ENCODE results near the gene POU2F3.
A peak's percentile ranks its signal among the peaks of the same experiment; 100 is the strongest.

Gene POU2F3

DNA sequence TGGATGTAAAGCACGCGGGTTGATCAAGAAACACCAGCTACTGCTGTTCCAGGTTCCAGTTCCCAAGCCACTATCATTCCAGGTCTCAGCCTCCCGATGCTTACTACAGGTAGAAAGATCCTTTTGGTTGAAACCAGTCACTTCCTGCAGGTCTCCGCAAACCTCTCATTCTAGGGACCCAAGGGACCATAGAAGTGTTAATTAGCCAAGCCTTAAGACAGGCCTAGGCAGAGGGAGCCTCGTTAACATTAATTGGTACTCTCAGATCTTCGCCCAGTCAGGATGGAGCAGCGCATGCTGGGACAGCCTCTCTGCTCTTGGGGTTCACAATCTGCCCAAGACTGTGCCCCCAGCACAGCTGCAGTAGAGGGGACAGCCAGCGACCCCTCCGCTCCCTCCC, 40.3 kb upstream of the POU2F3 start:
- Histone ChIP-seq H3K9ac (ENCODE audit: low read depth, low read length) (no peak overlapping the region), H3K4me1 (ENCODE audit: control insufficient read depth, insufficient read depth, low read length) (peaks cover 14% of the 10 kb centered on the region), H3K4me3 (ENCODE audit: low read depth, low read length) (no peak overlapping the region), H3K9me3 (ENCODE audit: control insufficient read depth, insufficient read depth, low read length) (no peaks in the 10 kb centered on the region), H3K36me3 (ENCODE audit: control insufficient read depth, insufficient read depth, low read length) (no peaks in the 10 kb centered on the region), H3K27me3 (ENCODE audit: control insufficient read depth, insufficient read depth, low read length) (peaks cover 84% of the 10 kb centered on the region)

DNA sequence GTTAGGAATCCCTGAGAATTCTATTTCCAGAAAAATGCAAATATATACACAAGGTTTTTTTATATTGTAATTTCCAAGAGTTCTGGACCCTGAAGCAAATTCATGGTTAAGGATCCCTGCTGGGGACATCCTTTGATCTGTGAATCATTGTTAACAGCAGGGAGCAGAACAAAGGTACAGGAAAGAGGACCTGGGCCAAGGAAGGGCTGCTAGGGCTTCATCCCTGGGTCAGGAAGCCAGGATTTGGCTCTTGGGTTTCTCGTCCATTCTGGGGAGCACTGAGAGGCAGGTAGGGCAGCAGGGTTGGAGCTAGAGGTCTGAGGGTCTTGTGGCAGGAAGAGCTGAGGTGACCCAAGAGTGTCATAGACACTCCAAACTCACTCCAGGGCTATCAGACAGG, 39.3 kb upstream of the POU2F3 start:
- peaks cover 86% of the 10 kb centered on the region for H3K27me3 ChIP-seq (ENCODE audit: control insufficient read depth, insufficient read depth, low read length)

DNA sequence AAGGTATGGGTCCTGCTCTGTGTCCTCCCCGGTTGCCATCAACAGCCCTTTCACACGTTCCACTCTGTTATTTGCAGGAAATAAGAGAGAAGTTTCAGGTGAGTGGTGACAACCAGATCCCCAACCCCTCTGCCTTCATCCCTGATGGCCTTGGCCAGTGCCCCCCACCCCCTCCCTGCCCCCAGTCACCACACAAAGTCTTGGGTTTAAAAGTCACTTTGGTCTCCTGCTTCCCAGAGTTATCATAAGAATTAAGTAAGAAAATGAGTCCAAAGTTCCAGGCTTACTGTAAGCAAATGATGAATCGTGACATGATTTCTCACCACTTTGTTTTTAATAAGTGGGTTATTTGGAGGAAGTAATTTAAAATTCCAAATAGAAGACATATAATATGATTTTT, 38.3 kb upstream of the POU2F3 start:
- Histone ChIP-seq H3K9me3 (ENCODE audit: control insufficient read depth, insufficient read depth, low read length) (no peaks in the 10 kb centered on the region), H3K9ac (ENCODE audit: low read depth, low read length) (no peak overlapping the region), H3K36me3 (ENCODE audit: control insufficient read depth, insufficient read depth, low read length) (no peaks in the 10 kb centered on the region), H3K4me1 (ENCODE audit: control insufficient read depth, insufficient read depth, low read length) (peaks cover 12% of the 10 kb centered on the region), H3K4me3 (ENCODE audit: low read depth, low read length) (no peak overlapping the region), H3K27me3 (ENCODE audit: control insufficient read depth, insufficient read depth, low read length) (peaks cover 86% of the 10 kb centered on the region)

More for the DNA sequence above, 39.3 kb upstream of the POU2F3 start:
- H3K36me3 ChIP-seq (ENCODE audit: control insufficient read depth, insufficient read depth, low read length), result no peaks in the 10 kb centered on the region
- no peak overlapping the region for H3K4me3 ChIP-seq (ENCODE audit: low read depth, low read length)
- H3K9me3 ChIP-seq (ENCODE audit: control insufficient read depth, insufficient read depth, low read length), result no peaks in the 10 kb centered on the region
- H3K9ac ChIP-seq (ENCODE audit: low read depth, low read length), result no peak overlapping the region
- H3K4me1 ChIP-seq (ENCODE audit: control insufficient read depth, insufficient read depth, low read length), result peaks cover 14% of the 10 kb centered on the region

DNA sequence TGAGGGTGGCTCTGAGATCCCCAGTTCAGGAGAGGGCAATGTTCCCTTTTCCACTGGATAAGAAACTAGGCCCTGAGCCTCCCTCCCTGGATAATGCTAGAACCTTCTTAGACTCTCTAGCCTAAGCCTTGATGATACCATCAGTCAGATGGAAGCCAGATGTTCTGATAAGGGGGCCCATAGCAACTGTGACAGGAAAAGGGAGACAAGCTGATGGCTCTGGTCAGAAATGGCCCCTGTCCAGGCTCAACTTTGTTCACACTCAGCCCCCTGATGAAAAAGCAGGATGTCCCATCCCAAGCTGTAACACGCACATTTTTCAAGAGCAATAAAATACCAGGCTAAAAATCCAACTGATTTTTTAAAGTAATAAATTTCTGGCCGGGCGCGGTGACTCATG, 36.3 kb upstream of the POU2F3 start:
- Histone ChIP-seq H3K27me3 (ENCODE audit: control insufficient read depth, insufficient read depth, low read length) (peaks cover 91% of the 10 kb centered on the region), H3K9me3 (ENCODE audit: control insufficient read depth, insufficient read depth, low read length) (no peaks in the 10 kb centered on the region)

DNA sequence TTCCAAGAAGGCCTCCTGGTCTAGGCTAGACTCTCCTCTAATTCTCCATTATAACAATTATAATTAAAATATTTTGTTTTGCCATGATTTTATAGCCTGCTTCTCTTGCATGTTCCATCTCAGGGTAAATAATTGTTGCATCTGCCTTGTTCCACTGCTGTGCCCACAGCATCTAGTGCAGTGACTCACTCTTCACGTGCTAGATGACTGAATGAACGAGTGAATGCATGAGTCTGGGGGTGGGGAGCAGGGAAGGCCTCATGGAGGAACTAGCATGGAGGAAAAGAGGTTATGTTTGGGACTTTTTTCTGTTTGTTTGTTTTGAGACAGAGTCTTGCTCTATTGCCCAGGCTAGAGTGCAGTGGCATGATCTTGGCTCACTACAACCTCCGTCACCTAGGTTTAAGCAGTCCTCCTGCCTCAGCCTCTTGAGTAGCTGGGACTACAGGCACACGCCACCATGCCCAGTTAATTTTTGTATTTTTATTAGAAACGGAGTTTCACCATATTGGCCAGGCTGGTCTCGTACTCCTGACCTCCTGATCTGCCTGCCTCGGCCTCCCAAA, 34.3 kb upstream of the POU2F3 start:
- no peak overlapping the region for H3K4me3 ChIP-seq (ENCODE audit: low read depth, low read length)
- peaks cover 89% of the 10 kb centered on the region for H3K27me3 ChIP-seq (ENCODE audit: control insufficient read depth, insufficient read depth, low read length)
- no peak overlapping the region for H3K9ac ChIP-seq (ENCODE audit: low read depth, low read length)
- H3K4me1 ChIP-seq (ENCODE audit: control insufficient read depth, insufficient read depth, low read length), result peaks cover 2% of the 10 kb centered on the region
- H3K9me3 ChIP-seq (ENCODE audit: control insufficient read depth, insufficient read depth, low read length), result no peaks in the 10 kb centered on the region
- no peaks in the 10 kb centered on the region for H3K36me3 ChIP-seq (ENCODE audit: control insufficient read depth, insufficient read depth, low read length)

More for the DNA sequence above, 36.3 kb upstream of the POU2F3 start:
- Histone ChIP-seq H3K4me3 (ENCODE audit: low read depth, low read length) (no peak overlapping the region), H3K9ac (ENCODE audit: low read depth, low read length) (no peak overlapping the region), H3K36me3 (ENCODE audit: control insufficient read depth, insufficient read depth, low read length) (no peaks in the 10 kb centered on the region), H3K4me1 (ENCODE audit: control insufficient read depth, insufficient read depth, low read length) (peaks cover 4% of the 10 kb centered on the region)

DNA sequence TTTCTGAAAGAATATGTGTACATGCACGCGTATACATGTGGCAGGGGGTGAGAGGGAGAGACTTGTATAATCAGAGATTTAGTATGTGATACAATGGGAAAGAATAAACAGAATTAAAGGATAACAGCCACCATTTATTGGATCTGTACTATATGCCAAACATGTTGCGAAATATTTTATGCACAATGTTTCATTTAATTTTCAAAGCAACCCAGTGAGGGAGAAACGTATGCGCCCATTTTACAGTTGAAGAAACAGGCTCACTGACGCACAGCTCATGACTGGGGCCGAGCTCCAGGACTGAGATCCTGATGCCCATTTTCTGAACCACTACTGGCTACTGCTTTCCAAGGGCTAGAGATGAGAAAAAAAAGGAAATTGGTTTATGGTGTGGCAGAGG, 32.4 kb upstream of the POU2F3 start:
- Histone ChIP-seq H3K9me3 (ENCODE audit: control insufficient read depth, insufficient read depth, low read length) (no peaks in the 10 kb centered on the region), H3K4me3 (ENCODE audit: low read depth, low read length) (no peak overlapping the region), H3K9ac (ENCODE audit: low read depth, low read length) (no peak overlapping the region), H3K4me1 (ENCODE audit: control insufficient read depth, insufficient read depth, low read length) (peaks cover 4% of the 10 kb centered on the region), H3K27me3 (ENCODE audit: control insufficient read depth, insufficient read depth, low read length) (peaks cover 85% of the 10 kb centered on the region), H3K36me3 (ENCODE audit: control insufficient read depth, insufficient read depth, low read length) (no peaks in the 10 kb centered on the region)

DNA sequence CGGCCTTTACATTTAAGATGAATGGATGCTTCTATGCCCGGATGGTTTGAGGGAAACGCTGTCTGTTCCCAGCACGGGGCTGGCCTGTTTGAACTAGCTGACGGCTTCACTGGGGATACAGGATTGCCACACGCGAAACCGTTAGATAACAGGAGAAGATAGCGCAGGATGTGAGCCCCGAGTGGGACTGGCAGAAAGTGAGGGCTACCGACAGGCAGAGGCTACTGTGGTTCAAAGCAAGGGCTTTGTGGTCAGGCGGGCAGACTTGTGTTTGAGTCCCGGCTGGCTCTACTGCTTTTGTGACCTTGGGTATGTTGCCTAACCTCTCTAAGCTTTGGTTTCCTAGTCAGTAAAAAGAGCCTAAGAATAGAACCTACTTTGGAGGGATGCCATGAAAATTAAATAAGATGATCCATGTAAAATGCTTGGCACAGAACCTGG, 31.9 kb upstream of the POU2F3 start:
- Histone ChIP-seq H3K4me1 (ENCODE audit: control insufficient read depth, insufficient read depth, low read length) (peaks cover 4% of the 10 kb centered on the region), H3K9me3 (ENCODE audit: control insufficient read depth, insufficient read depth, low read length) (no peaks in the 10 kb centered on the region), H3K36me3 (ENCODE audit: control insufficient read depth, insufficient read depth, low read length) (no peaks in the 10 kb centered on the region), H3K9ac (ENCODE audit: low read depth, low read length) (no peak overlapping the region), H3K4me3 (ENCODE audit: low read depth, low read length) (no peak overlapping the region), H3K27me3 (ENCODE audit: control insufficient read depth, insufficient read depth, low read length) (peaks cover 87% of the 10 kb centered on the region)

DNA sequence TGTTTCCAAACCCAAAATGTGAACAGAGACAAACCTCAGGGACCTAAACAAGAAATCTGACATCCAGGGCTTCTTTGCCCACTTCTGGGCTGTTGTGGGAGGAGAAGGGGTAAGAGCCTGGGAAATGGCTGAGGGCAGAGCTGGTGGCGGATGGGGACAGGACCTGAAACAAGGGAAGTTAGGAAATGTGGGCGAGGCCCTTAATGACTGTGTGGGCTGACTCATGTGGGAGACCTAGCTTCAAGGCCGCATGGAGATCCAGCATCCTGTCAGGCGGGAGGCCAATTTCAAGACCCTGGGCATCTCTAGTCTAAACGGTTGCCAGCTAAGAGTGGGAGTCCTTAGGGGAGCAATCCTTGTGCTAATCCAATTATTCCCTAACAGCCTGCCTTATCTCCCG, 31.2 kb upstream of the POU2F3 start:
- Histone ChIP-seq H3K36me3 (ENCODE audit: control insufficient read depth, insufficient read depth, low read length) (no peaks in the 10 kb centered on the region), H3K9me3 (ENCODE audit: control insufficient read depth, insufficient read depth, low read length) (no peaks in the 10 kb centered on the region), H3K9ac (ENCODE audit: low read depth, low read length) (no peak overlapping the region), H3K4me1 (ENCODE audit: control insufficient read depth, insufficient read depth, low read length) (peaks cover 7% of the 10 kb centered on the region), H3K4me3 (ENCODE audit: low read depth, low read length) (peak overlapping the region; percentile 18), H3K27me3 (ENCODE audit: control insufficient read depth, insufficient read depth, low read length) (peaks cover 87% of the 10 kb centered on the region)

DNA sequence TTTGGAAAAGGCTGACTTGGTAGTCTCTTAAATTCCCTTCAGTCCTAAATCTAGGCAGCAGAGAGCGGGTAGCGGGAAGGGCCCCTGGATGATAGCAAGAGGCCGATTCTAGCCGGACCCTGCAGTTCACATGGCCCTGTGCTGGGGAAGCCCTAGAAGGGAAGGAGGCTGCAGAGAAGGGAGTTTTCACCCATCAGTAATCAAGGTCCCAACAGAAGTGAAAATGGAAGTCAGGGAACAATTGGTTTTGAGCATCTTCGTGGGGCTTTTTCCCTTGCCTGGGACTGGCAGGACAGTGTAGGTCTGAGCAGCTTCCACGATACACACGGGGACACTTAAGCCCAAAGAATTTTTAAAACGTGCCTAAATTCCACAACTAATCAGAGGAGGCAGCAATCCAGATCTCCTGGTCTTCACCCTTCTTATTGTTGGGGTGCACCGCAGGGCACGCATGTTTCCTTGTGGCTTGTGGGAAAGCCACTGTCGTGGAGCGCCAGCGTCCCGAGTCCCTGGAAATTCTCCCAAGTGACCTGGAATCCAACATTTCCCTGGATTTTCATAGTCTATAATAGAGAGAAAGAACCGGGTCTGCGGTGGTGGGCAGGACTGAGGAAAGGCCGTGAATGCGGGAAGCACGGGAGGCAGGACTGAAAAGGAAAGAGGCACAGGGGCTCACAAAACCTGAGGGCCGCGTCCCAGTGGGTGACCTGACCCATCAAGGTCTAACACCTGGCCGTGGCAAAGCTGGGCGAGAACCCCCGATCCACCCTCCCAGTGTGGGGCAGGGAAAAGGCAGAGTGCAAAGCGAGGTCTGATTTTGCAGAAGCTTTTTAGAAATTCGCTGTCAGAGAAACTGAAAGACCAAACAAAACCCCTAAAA, 30.0 kb upstream of the POU2F3 start:
- peaks cover 7% of the 10 kb centered on the region for H3K4me1 ChIP-seq (ENCODE audit: control insufficient read depth, insufficient read depth, low read length)
- peaks cover 90% of the 10 kb centered on the region for H3K27me3 ChIP-seq (ENCODE audit: control insufficient read depth, insufficient read depth, low read length)
- H3K9me3 ChIP-seq (ENCODE audit: control insufficient read depth, insufficient read depth, low read length), result no peaks in the 10 kb centered on the region
- H3K36me3 ChIP-seq (ENCODE audit: control insufficient read depth, insufficient read depth, low read length), result no peaks in the 10 kb centered on the region
- no peak overlapping the region for H3K9ac ChIP-seq (ENCODE audit: low read depth, low read length)
- H3K4me3 ChIP-seq (ENCODE audit: low read depth, low read length), result peak overlapping the region; percentile 46

DNA sequence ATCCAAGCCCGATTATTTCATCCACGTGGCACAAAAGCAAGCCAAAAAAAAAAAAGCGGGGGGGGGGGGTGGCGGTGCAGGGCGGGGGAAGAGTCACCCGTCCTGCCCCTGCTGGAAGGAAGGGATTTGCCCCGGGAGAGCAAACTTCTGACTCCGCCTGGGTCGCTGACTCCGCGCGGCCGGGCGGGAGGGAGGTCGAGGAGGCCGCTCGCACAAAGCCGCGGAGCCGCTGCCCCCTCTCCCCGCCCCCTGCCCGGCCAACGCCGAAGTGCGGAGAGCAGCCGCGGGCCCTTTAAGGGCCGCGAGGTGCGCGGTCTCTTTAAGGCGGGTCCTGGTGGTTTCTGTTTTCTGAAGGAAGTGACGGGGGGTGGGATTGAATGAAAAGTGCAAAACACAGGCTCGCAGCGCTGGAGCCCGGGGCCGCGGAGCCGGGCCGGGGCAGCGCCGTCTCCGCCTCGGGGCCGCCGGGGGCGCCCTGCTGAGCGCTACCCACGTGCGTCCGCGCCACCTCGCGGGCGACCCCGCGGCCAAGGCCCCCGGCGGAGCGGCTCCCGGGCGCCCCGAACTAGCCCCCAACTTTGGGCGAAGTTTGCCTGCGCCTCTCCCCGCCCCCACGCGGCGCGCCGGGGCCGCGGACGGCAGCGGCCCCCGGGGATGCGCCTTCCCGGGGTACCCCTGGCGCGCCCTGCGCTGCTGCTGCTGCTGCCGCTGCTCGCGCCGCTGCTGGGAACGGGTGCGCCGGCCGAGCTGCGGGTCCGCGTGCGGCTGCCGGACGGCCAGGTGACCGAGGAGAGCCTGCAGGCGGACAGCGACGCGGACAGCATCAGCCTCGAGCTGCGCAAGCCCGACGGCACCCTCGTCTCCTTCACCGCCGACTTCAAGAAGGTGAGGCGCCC, 29.1 kb upstream of the POU2F3 start, which contains the start of gene OAF:
Gene OAF, plus strand, starts transcription at position 407 of the 896 bp plus-strand sequence. Its CDS starts 248 bp downstream, at position 655.
- Histone ChIP-seq H3K9me3 (ENCODE audit: control insufficient read depth, insufficient read depth, low read length) (no peaks in the 10 kb centered on the region), H3K4me3 (ENCODE audit: low read depth, low read length) (peak within 1 kb of the TSS; percentile 52), H3K4me1 (ENCODE audit: control insufficient read depth, insufficient read depth, low read length) (peaks cover 7% of the 10 kb centered on the region), H3K36me3 (ENCODE audit: control insufficient read depth, insufficient read depth, low read length) (no peaks in the 10 kb centered on the region), H3K9ac (ENCODE audit: low read depth, low read length) (no peak within 1 kb of the TSS), H3K27me3 (ENCODE audit: control insufficient read depth, insufficient read depth, low read length) (peaks cover 90% of the 10 kb centered on the region)

DNA sequence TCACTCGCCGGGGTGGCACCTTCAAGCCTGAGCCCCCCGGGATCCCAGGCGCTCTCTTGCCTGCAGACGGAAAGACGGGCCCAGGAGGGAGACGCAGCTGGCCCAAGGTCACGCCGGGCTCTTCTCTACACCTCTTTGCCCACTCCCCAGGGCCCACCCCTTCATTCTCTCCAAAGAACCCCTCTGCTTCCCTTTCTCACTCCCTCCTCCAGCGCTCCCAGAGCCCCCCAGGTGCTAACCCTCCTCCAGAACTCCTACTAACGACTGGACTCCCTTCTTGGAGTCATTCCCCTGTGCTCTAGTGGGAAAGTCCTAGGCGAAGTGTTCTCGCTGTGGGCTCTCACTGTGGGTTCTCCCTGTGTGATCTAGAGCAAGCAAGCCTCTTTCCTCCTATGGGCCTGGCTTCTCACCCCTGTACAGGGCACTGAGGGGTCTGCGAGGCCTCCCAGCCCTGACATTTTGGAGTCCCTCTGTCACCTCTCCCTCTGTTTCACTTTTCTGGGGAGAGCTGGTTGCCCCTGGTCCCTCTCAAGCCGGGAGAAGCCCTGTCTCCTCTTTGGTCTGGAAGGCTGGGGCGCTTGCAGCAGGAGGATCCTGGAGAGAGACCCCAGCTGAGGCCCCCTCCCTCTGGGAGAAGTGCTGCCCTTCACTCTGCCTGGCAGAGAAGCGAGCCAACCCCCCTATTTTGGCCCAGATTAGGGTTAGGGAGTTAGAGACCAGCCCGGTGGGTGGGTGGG, 28.2 kb upstream of the POU2F3 start:
- peaks cover 90% of the 10 kb centered on the region for H3K27me3 ChIP-seq (ENCODE audit: control insufficient read depth, insufficient read depth, low read length)
- H3K36me3 ChIP-seq (ENCODE audit: control insufficient read depth, insufficient read depth, low read length), result no peaks in the 10 kb centered on the region
- H3K4me3 ChIP-seq (ENCODE audit: low read depth, low read length), result peak overlapping the region; percentile 52
- H3K9ac ChIP-seq (ENCODE audit: low read depth, low read length), result no peak overlapping the region
- H3K4me1 ChIP-seq (ENCODE audit: control insufficient read depth, insufficient read depth, low read length), result peaks cover 7% of the 10 kb centered on the region
- no peaks in the 10 kb centered on the region for H3K9me3 ChIP-seq (ENCODE audit: control insufficient read depth, insufficient read depth, low read length)
